H1 (cell line): Measurements from ENCODE around the gene ESYT2. TPM values are rescaled to one million over a fixed set of nuclear protein-coding genes. Genes with fewer than 3 reads are reported as not detected.
A peak's percentile ranks its signal among the peaks of the same experiment; 100 is the strongest.

ENCODE experiments used
- CTCF ChIA-PET: fragments of 300-600 bp; sonication (Branson Sonifier 250); formaldehyde crosslinking; loops from one replicate; lab custom pipeline; 2021; ENCODE audit not compliant: partially characterized antibody; lab: Charles Lee
- POLR2A ChIA-PET: fragments of 300-600 bp; sonication (Branson Sonifier 250); formaldehyde crosslinking; loops from one replicate; lab custom pipeline; 2021; ENCODE audit warnings: inconsistent platforms; ENCODE audit not compliant: partially characterized antibody; lab: Charles Lee
- DNase-seq, 2 experiments: peaks; one replicate each; pipeline versions ENCODE4 v3.0.0 to v3.0.0-alpha.2; 2010 to 2022; ENCODE audit warnings: low spot score in 2 of 2, low read depth in 1 of 2, mixed read lengths in 1 of 2
- FAIRE-seq: peaks from 2 replicates; lab custom pipeline; 2011; peaks lifted over from hg19 to GRCh38; lab: Jason Lieb, UNC
- H2AFZ ChIP-seq: 2 replicates; pipeline ENCODE4 v1.8.1; 2012; ENCODE audit warnings: low read length, inconsistent platforms
- H2AK5ac ChIP-seq: 2 replicates; pipeline ENCODE4 v1.6.1; 2013; ENCODE audit warnings: low read depth, low read length
- H2BK120ac ChIP-seq: replicated peaks from 2 replicates; pipeline ENCODE3; 2013; ENCODE audit warnings: low read depth, low read length, inconsistent platforms
- H2BK12ac ChIP-seq: 2 replicates; pipeline ENCODE4 v1.6.1; 2013; ENCODE audit warnings: low read depth, low read length
- H2BK15ac ChIP-seq: 2 replicates; pipeline ENCODE4 v1.6.1; 2013; ENCODE audit warnings: low read length
- H2BK20ac ChIP-seq: 2 replicates; pipeline ENCODE4 v1.6.1; 2013; ENCODE audit warnings: low read length
- H2BK5ac ChIP-seq: 2 replicates; pipeline ENCODE4 v1.6.1; 2013; ENCODE audit warnings: low read depth, low read length
- H3K14ac ChIP-seq: 2 replicates; pipeline ENCODE4 v1.6.1; 2013; ENCODE audit warnings: inconsistent platforms; ENCODE audit not compliant: insufficient read length
- H3K18ac ChIP-seq: 2 replicates; pipeline ENCODE4 v1.6.1; 2013; ENCODE audit warnings: low read length; ENCODE audit errors: extremely low read depth
- H3K23ac ChIP-seq: 2 replicates; pipeline ENCODE4 v1.6.1; 2013; ENCODE audit warnings: inconsistent platforms; ENCODE audit not compliant: insufficient read length
- H3K23me2 ChIP-seq: 2 replicates; pipeline ENCODE4 v1.6.1; 2013; ENCODE audit warnings: low read depth, low read length
- H3K27ac ChIP-seq: 2 replicates; pipeline ENCODE4 v1.6.1; 2011; ENCODE audit warnings: low read depth, low read length, inconsistent platforms
- H3K27me3 ChIP-seq, 4 experiments: replicated peaks in 1 of 4; 1 replicate in 1 of 4; 2 replicates in 3 of 4; pipeline versions ENCODE4 v1.6.1 to v1.8.1; 2011 to 2013; ENCODE audit warnings: low read length in 3 of 4, mild to moderate bottlenecking in 3 of 4, inconsistent platforms in 2 of 4, mixed read lengths in 2 of 4, moderate library complexity in 1 of 4; ENCODE audit not compliant: control insufficient read depth in 3 of 4, insufficient read depth in 3 of 4; ENCODE audit errors: extremely low read depth in 1 of 4
- H3K36me3 ChIP-seq, 4 experiments: 2 replicates each; pipeline versions ENCODE4 v1.6.1 to v1.8.1; 2011 to 2013; ENCODE audit warnings: mild to moderate bottlenecking in 4 of 4, low read length in 3 of 4, moderate library complexity in 2 of 4, control low read depth in 1 of 4, inconsistent platforms in 1 of 4; ENCODE audit not compliant: insufficient read depth in 4 of 4, control insufficient read depth in 2 of 4
- H3K4ac ChIP-seq: replicated peaks from 2 replicates; pipeline ENCODE3; 2013; ENCODE audit warnings: low read length, low read depth, mixed read lengths, inconsistent platforms; ENCODE audit not compliant: insufficient read length
- H3K4me1 ChIP-seq, 4 experiments: replicated peaks in 1 of 4; 1 replicate in 1 of 4; 2 replicates in 3 of 4; pipeline versions ENCODE4 v1.6.1 to v1.8.1; 2011 to 2013; ENCODE audit warnings: low read length in 3 of 4, inconsistent platforms in 2 of 4, mixed read lengths in 1 of 4; ENCODE audit not compliant: insufficient read depth in 4 of 4, control insufficient read depth in 3 of 4
- H3K4me2 ChIP-seq, 2 experiments: 2 replicates each; pipeline versions ENCODE4 v1.6.1 to v1.8.1; 2011 to 2013; ENCODE audit warnings: low read depth in 2 of 2, low read length in 2 of 2, control low read depth in 1 of 2, inconsistent platforms in 1 of 2, mild to moderate bottlenecking in 1 of 2; ENCODE audit not compliant: insufficient read depth in 1 of 2
- H3K4me3 ChIP-seq, 4 experiments: fragments of 200-600, 300-600 bp in 1 of 4; sonication (generic), shearing (Covaris generic), sonication (Bioruptor Twin) in 1 of 4; 2 replicates each; pipeline versions ENCODE4 v1.5.1 to v1.8.1; 2011 to 2016; ENCODE audit warnings: low read length in 4 of 4, low read depth in 3 of 4, control low read depth in 2 of 4, inconsistent platforms in 2 of 4, mild to moderate bottlenecking in 2 of 4, mixed read lengths in 1 of 4, moderate library complexity in 1 of 4; ENCODE audit not compliant: insufficient read depth in 2 of 4; ENCODE audit errors: extremely low read depth in 1 of 4
- H3K56ac ChIP-seq: replicated peaks from 2 replicates; pipeline ENCODE3; 2013; ENCODE audit warnings: low read depth, mild to moderate bottlenecking, mixed read lengths, low read length, inconsistent platforms; ENCODE audit not compliant: insufficient read length
- H3K79me1 ChIP-seq: 2 replicates; pipeline ENCODE4 v1.6.1; 2013; ENCODE audit warnings: low read depth, low read length, control low read depth
- H3K79me2 ChIP-seq, 2 experiments: 2 replicates each; pipeline versions ENCODE4 v1.6.1 to v1.8.1; 2012 to 2013; ENCODE audit warnings: low read length in 2 of 2, mild to moderate bottlenecking in 2 of 2, inconsistent platforms in 1 of 2; ENCODE audit not compliant: insufficient read depth in 2 of 2, control insufficient read depth in 1 of 2
- H3K9ac ChIP-seq, 4 experiments: replicated peaks in 1 of 4; 1 replicate in 1 of 4; 2 replicates in 3 of 4; pipeline versions ENCODE4 v1.6.1 to v1.8.1; 2011 to 2013; ENCODE audit warnings: low read depth in 3 of 4, low read length in 3 of 4, control low read depth in 2 of 4, mild to moderate bottlenecking in 2 of 4, moderate library complexity in 2 of 4, inconsistent platforms in 1 of 4; ENCODE audit errors: extremely low read depth in 1 of 4
- H3K9me3 ChIP-seq, 2 experiments: 2 replicates each; pipeline versions ENCODE4 v1.6.1 to v1.8.1; 2012 to 2013; ENCODE audit warnings: mild to moderate bottlenecking in 2 of 2, moderate library complexity in 2 of 2, control low read depth in 1 of 2, inconsistent platforms in 1 of 2, low read depth in 1 of 2, low read length in 1 of 2, mixed read lengths in 1 of 2; ENCODE audit not compliant: insufficient read depth in 2 of 2
- H4K20me1 ChIP-seq, 2 experiments: replicated peaks in 1 of 2; 2 replicates each; pipeline versions ENCODE3 to v1.8.1; 2011 to 2013; ENCODE audit warnings: inconsistent platforms in 2 of 2, low read length in 2 of 2, mild to moderate bottlenecking in 1 of 2; ENCODE audit not compliant: insufficient read depth in 2 of 2, control insufficient read depth in 1 of 2
- H4K5ac ChIP-seq: 2 replicates; pipeline ENCODE4 v1.6.1; 2013; ENCODE audit warnings: low read length, low read depth, mixed read lengths, inconsistent platforms; ENCODE audit not compliant: insufficient read length
- H4K8ac ChIP-seq: 2 replicates; pipeline ENCODE4 v1.8.0; 2013; ENCODE audit warnings: mild to moderate bottlenecking, moderate library complexity, low read length, inconsistent platforms; ENCODE audit not compliant: insufficient read depth; ENCODE audit errors: extremely low read depth
- H4K91ac ChIP-seq: replicated peaks from 2 replicates; pipeline ENCODE3; 2013; ENCODE audit warnings: low read length, mixed read lengths, inconsistent platforms; ENCODE audit not compliant: insufficient read length
- CBX5 ChIP-seq: fragments of 300-800, 300-1000 bp; sonication (generic); IDR thresholded peaks from 2 replicates; pipeline ENCODE4 v1.7.1; 2016; ENCODE audit warnings: antibody characterized with exemption, low read length, low read depth
- CEBPB ChIP-seq: IDR thresholded peaks from 2 replicates; pipeline ENCODE4 v1.6.1; 2012; ENCODE audit warnings: low read depth, low read length
- CHD2 ChIP-seq: IDR thresholded peaks from 2 replicates; pipeline ENCODE4 v1.6.1; 2012; ENCODE audit warnings: low read length, improper control_type of control experiment
- GTF2F1 ChIP-seq: IDR thresholded peaks from 2 replicates; pipeline ENCODE4 v1.6.1; 2012; ENCODE audit warnings: low read depth, low read length, improper control_type of control experiment, borderline replicate concordance
- JUND ChIP-seq: IDR thresholded peaks from 2 replicates; pipeline ENCODE4 v1.6.1; 2011; ENCODE audit warnings: mild to moderate bottlenecking, improper control_type of control experiment, low read length
- WGBS, 2 experiments: shearing (Covaris generic) in 1 of 2; methylation state at CpG; one replicate each; pipeline versions ENCODE4 v1.1.6 to v1.1.7; 2013 to 2015; ENCODE audit warnings: low lambda C conversion rate in 2 of 2, mixed read lengths in 2 of 2, inconsistent platforms in 1 of 2, low coverage in 1 of 2, missing lambda C conversion rate in 1 of 2; ENCODE audit not compliant: insufficient replicate concordance in 2 of 2, insufficient coverage in 1 of 2, insufficient read length in 1 of 2; ENCODE audit errors: extremely low coverage in 1 of 2, missing lambda C conversion rate in 1 of 2; 5-methylcytosine and 5-hydroxymethylcytosine counted together
- polyA plus RNA-seq, 7 experiments: library from polyadenylated mRNA; depleted of rRNA in 3 of 7; stranded (reverse) in 5 of 7; unstranded in 2 of 7; fragments of >200 nt in 5 of 7; fragments of 200-250 nt in 2 of 7; gene quantifications; 1 replicate in 5 of 7; 2 replicates in 1 of 7; 4 replicates in 1 of 7; pipeline versions ENCODE4 v1.2.1 to v1.2.3, GENCODE V29; 2011 to 2013; ENCODE audit warnings: missing spikeins in 2 of 7, mixed read lengths in 2 of 7
- total RNA-seq: library from RNA; stranded (reverse); fragmentation: NEBNext Ultra II Directional; extraction: Animal tissue kit (Norgen Biotek cat#: 25700); gene quantifications from 2 replicates; pipeline ENCODE4 v1.2.1, GENCODE V29; 2021

ESYT2 gene
- total and polyA plus RNA-seq, 2 of the 8 experiments (the other 6 are each of a cell fraction or from before 2014, with no cell fraction given) = 27.0 to 37.5 TPM

DNA sequence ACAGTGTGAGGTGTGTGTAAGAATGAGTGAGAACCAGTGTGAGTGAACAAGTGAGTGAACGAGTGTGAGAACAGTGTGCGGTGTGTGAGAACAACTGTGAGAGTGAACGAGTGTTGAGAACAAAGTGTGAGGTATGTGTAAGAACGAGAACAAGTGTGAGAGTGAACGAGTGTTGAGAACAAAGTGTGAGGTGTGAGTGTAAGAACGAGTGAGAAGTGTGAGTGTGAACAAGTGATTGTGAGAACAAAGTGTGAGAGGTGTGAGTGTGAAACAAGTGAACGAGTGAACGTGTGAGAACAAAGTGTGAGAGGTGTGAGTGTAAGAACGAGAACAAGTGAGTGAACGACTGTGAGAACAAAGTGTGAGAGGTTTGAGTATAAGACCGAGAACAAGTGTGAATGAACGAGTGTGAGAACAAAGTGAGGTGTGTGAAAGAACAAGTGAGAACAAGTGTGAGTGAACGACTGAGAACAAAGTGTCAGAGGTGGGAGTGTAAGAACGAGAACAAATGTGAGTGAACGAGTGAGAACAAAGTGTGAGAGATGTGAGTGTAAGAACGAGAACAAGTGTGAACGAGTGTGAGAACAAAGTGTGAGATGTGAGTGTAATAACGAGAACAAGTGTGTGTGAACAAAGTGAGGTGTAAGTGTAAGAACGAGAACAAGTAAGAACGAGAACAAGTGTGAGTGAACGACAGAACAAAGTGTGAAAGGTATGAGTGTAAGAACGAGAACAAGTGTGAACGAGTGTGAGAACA, 47.9 kb downstream of the ESYT2 start:
- H3K79me2 ChIP-seq = no peaks in the 10 kb centered on the region
- WGBS, 2 experiments = 90 to 99% methylated on average over 16 to 23 of the region's 23 CpGs
- H2BK20ac ChIP-seq = no peak overlapping the region
- no peak overlapping the region for H4K5ac ChIP-seq
- H4K8ac ChIP-seq = no peak overlapping the region
- ChIA-PET POLR2A (no interaction called here), CTCF (no interaction called here)
- H2BK15ac ChIP-seq = peak overlapping the region; percentile 22; the same call in 1 of the 2 replicates
- peaks cover 3 to 28% (median 23%) of the 10 kb centered on the region in 4 experiments; a peak in 7 of 8 replicates for H3K36me3 ChIP-seq
- no peak overlapping the region for H3K23ac ChIP-seq
- H3K27ac ChIP-seq = no peak overlapping the region
- no peak overlapping the region for H3K14ac ChIP-seq
- H2BK5ac ChIP-seq = 0 out of 2 replicates have a peak overlapping the region, but pooled peaks have one; percentile 21
- H4K91ac ChIP-seq = no peak overlapping the region
- peaks cover 12 to 17% of the 10 kb centered on the region in 2 experiments for H3K9me3 ChIP-seq
- DNase-seq (no peak), FAIRE-seq (no peak)
- no peak overlapping the region for H3K18ac ChIP-seq
- H3K27me3 ChIP-seq = no peaks in the 10 kb centered on the region
- H2AFZ ChIP-seq = no peak overlapping the region
- H3K79me1 ChIP-seq = no peaks in the 10 kb centered on the region
- no peak overlapping the region for H3K56ac ChIP-seq
- H2BK12ac ChIP-seq = no peak overlapping the region
- no peak overlapping the region; the same call in 1 of the 2 replicates for H2AK5ac ChIP-seq
- no peak overlapping the region; a peak in 1 of 7 replicates for H3K9ac ChIP-seq
- H3K23me2 ChIP-seq = no peaks in the 10 kb centered on the region; the same call in 1 of the 2 replicates
- no peak overlapping the region for H3K4me3 ChIP-seq
- H2BK120ac ChIP-seq = no peak overlapping the region
- H3K4me1 ChIP-seq = no peaks in the 10 kb centered on the region
- H3K4me2 ChIP-seq = no peak overlapping the region
- no peak overlapping the region for H3K4ac ChIP-seq
- H4K20me1 ChIP-seq = peaks cover 0 to 3% of the 10 kb centered on the region in 2 experiments
- TF ChIP-seq JUND (no peak), GTF2F1 (no peak), CBX5 (no peak), CHD2 (no peak), CEBPB (no peak)
